Heart right ventricle (tissue), 16 donors: ENCODE data around the gene ERBB4. TPM values are rescaled to one million over a fixed set of nuclear protein-coding genes. Genes with fewer than 3 reads are reported as not detected.

ENCODE experiments used
- ATAC-seq, 8 donors: fragments of 200-7000 bp; cut with Tn5 transposase; one replicate each; pipeline ENCODE4 v1.9.1; 2020; ENCODE audit warnings: mild to moderate bottlenecking in 8 of 8, moderate library complexity in 8 of 8, moderate number of reproducible peaks in 1 of 8
- DNase-seq, 2 donors: peaks; one replicate each; pipeline ENCODE4 v3.0.0-alpha.2; 2020
- H3K27ac ChIP-seq, 10 donors: fragments of 200-600 bp; sonication (generic) in 2 of 10; one replicate each; pipeline versions ENCODE4 v1.5.0 to v1.8.0; 2020 to 2022; ENCODE audit warnings: mild to moderate bottlenecking in 3 of 10
- H3K27me3 ChIP-seq, 7 donors: fragments of 200-600 bp; one replicate each; pipeline ENCODE4 v1.8.0; 2021 to 2022; ENCODE audit warnings: mild to moderate bottlenecking in 2 of 7
- H3K36me3 ChIP-seq, 9 donors: fragments of 200-600 bp; sonication (generic) in 1 of 9; one replicate each; pipeline versions ENCODE4 v1.5.0 to v1.8.0; 2020 to 2022; ENCODE audit warnings: mild to moderate bottlenecking in 2 of 9
- H3K4me1 ChIP-seq, 9 donors: fragments of 200-600 bp; sonication (generic) in 1 of 9; one replicate each; pipeline versions ENCODE4 v1.5.0 to v1.8.0; 2020 to 2022; ENCODE audit warnings: mild to moderate bottlenecking in 4 of 9
- H3K4me3 ChIP-seq, 10 donors: fragments of 200-600 bp; sonication (generic) in 2 of 10; one replicate each; pipeline versions ENCODE4 v1.5.0 to v1.8.0; 2020 to 2022; ENCODE audit warnings: mild to moderate bottlenecking in 7 of 10, moderate library complexity in 2 of 10
- H3K9me3 ChIP-seq, 11 donors: fragments of 200-600 bp in 10 of 11; sonication (generic) in 2 of 11; one replicate each; pipeline versions ENCODE4 v1.5.0 to v1.8.0; 2013 to 2022; ENCODE audit warnings: mild to moderate bottlenecking in 2 of 11, control low read depth in 1 of 11, moderate library complexity in 1 of 11
- CTCF ChIP-seq, 9 donors: fragments of 200-600 bp; sonication (generic) in 2 of 9; IDR thresholded peaks; one replicate each; pipeline versions ENCODE4 v1.5.0 to v1.8.0; 2021 to 2022; ENCODE audit warnings: antibody characterized with exemption in 9 of 9, mild to moderate bottlenecking in 5 of 9, moderate library complexity in 1 of 9
- WGBS, 2 donors: extraction: QIAGEN DNeasy Blood & Tissue Kit; methylation state at CpG; one replicate each; pipeline ENCODE4 v1.1.7; 2013; ENCODE audit warnings: inconsistent platforms in 1 of 2; 5-methylcytosine and 5-hydroxymethylcytosine counted together
- intact Hi-C, 10 donors: fragments of 100-400 bp; cut with DNase I; formaldehyde crosslinking; loops; one replicate each; pipeline versions ENCODE4 v1.11.1 to v1.14.2; 2022
- polyA plus RNA-seq, 2 donors: library from polyadenylated mRNA; stranded (reverse); fragments of 200-250 nt; gene quantifications; one replicate each; pipeline ENCODE4 v1.2.3, GENCODE V29; 2013
- total RNA-seq, 10 donors: library from RNA; stranded (reverse); fragmentation: NEBNext Ultra II Directional in 3 of 10; extraction: Animal tissue kit (Norgen Biotek cat#: 25700) in 3 of 10; gene quantifications; one replicate each; pipeline versions ENCODE4 v1.2.1 to v1.2.4, GENCODE V29; 2021 to 2023
- donor health status: Arrhythmogenic right ventricular cardiomyopathy.
- donor health status: ischemic (EF 13 %, LVEDD 7.1; RV severe dilation, severe dysfunction).
- donor health status: healthy with polysubstance abuse.
- donor health status: DM: no; HTN: yes; CAD: no.
- donor health status: DM: no; HTN: no; CAD: no.
- donor health status: ischemic (EF 25% LVEDD 6.9; RV normal size, moderate dysfunction).
- donor health status: ischemic (EF 25% LVEDD 5.7; RV mildly dilated, moderate dysfunction).
- donor health status: healthy.
- donor health status: DM: yes; HTN: yes; CAD: no.
- donor health status: Ischemic cardiomyopathy.
- donor health status: ischemic (EF 35%, LVEDD 5.7; RV mildly dilated, moderate dysfunction).
- donor health status: nonischemic (EF 11% LVEDD 7.7; RV severe dilation, severe dysfunction).
- donor health status: DM: yes; HTN: yes; CAD: no.
- donor health status: PGD.
- donor health status: ischemic (EF 29% LVEDD 5.4; RV normal size, mild dysfunction).
- donor health status: nonischemic (EF 23%, LVEDD 6.1; RV moderate dilation, normal function).

The ERBB4 gene
- total and polyA plus RNA-seq, 12 donors, result 1.2 to 24.6 (median 16.1) TPM

- no peak for DNase-seq
- no peak for TF ChIP-seq CTCF (IDR thresholded peaks at IDR 0.05)
- WGBS, 2 donors, result 75 to 80% methylated on average over 1 of the region's 1 CpG
- Histone ChIP-seq H3K27me3 (no peaks in the 10 kb centered on the region), H3K9me3 (no peaks in the 10 kb centered on the region), H3K36me3 (no peaks in the 10 kb centered on the region), H3K4me1 (no peaks in the 10 kb centered on the region), H3K4me3 (no peak overlapping the region), H3K27ac (no peak overlapping the region)
- ATAC-seq, result no peak
- intact Hi-C loops, result no loop called here
These were observed 738.6 kb downstream of the ERBB4 start for GRCh38 chr2:211800001-211800400.

GRCh38 chr2:211798868-211799267 is 739.7 kb downstream of the ERBB4 start:
- H3K27ac ChIP-seq, result no peak overlapping the region
- intact Hi-C loops, result no loop called here
- no peak for TF ChIP-seq CTCF (IDR thresholded peaks at IDR 0.05)
- no peaks in the 10 kb centered on the region for H3K36me3 ChIP-seq
- H3K27me3 ChIP-seq, result no peaks in the 10 kb centered on the region
- WGBS, 2 donors, result 74 to 77% methylated on average over 1 of the region's 1 CpG
- H3K4me3 ChIP-seq, result no peak overlapping the region
- H3K9me3 ChIP-seq, result no peaks in the 10 kb centered on the region
- ATAC-seq (no peak), DNase-seq (no peak)
- H3K4me1 ChIP-seq, result no peaks in the 10 kb centered on the region

- Histone ChIP-seq H3K27ac (no peak overlapping the region), H3K4me3 (no peak overlapping the region), H3K36me3 (no peaks in the 10 kb centered on the region), H3K9me3 (no peaks in the 10 kb centered on the region), H3K27me3 (no peaks in the 10 kb centered on the region), H3K4me1 (no peaks in the 10 kb centered on the region)
- DNase-seq (no peak), ATAC-seq (no peak)
- no peak for TF ChIP-seq CTCF (IDR thresholded peaks at IDR 0.05)
- intact Hi-C loops, result no loop called here
- WGBS, 2 donors, result 65 to 71% methylated on average over 5 of the region's 5 CpGs
These were observed 744.9 kb downstream of the ERBB4 start for GRCh38 chr2:211793690-211794089.

GRCh38 chr2:211789982-211790381 is 748.6 kb downstream of the ERBB4 start:
- no peak for TF ChIP-seq CTCF (IDR thresholded peaks at IDR 0.05)
- intact Hi-C loops, result no loop called here
- WGBS, 2 donors, result 68 to 70% methylated on average over 4 of the region's 4 CpGs

More at GRCh38 chr2:211789982-211790381, 748.6 kb downstream of the ERBB4 start:
- Histone ChIP-seq H3K4me1 (no peaks in the 10 kb centered on the region), H3K36me3 (no peaks in the 10 kb centered on the region), H3K27me3 (no peaks in the 10 kb centered on the region), H3K4me3 (no peak overlapping the region), H3K9me3 (no peaks in the 10 kb centered on the region), H3K27ac (no peak overlapping the region)
- DNase-seq (no peak), ATAC-seq (no peak)
